GM06990 (cell line): Measurements from ENCODE around the gene LAMA2.
A peak's percentile ranks its signal among the peaks of the same experiment; 100 is the strongest.

Experiments
- DNase-seq: peaks from one replicate; pipeline ENCODE4 v3.0.0-alpha.2; 2011; ENCODE audit not compliant: insufficient read length; ENCODE audit errors: extremely low read depth
- H3K27me3 ChIP-seq: replicated peaks from 2 replicates; pipeline ENCODE4 v1.6.0; 2011; ENCODE audit warnings: low read length; ENCODE audit not compliant: control insufficient read depth, insufficient read depth
- H3K36me3 ChIP-seq: 2 replicates; pipeline ENCODE4 v1.5.1; 2011; ENCODE audit warnings: low read length; ENCODE audit not compliant: control insufficient read depth, insufficient read depth
- H3K4me3 ChIP-seq: replicated peaks from 2 replicates; pipeline ENCODE4 v1.5.1; 2011; ENCODE audit warnings: low read depth, mild to moderate bottlenecking, control low read depth, low read length
- CTCF ChIP-seq: IDR thresholded peaks from 2 replicates; pipeline ENCODE4 v1.5.1; 2011; ENCODE audit warnings: low read length, control low read depth, mild to moderate bottlenecking, inconsistent platforms; ENCODE audit not compliant: insufficient read depth, poor library complexity, severe bottlenecking

Gene LAMA2

GRCh38 chr6:129233458-129234134 is 350.7 kb downstream of the LAMA2 start:
- Histone ChIP-seq H3K4me3 (no peak overlapping the region), H3K27me3 (no peaks in the 10 kb centered on the region), H3K36me3 (no peaks in the 10 kb centered on the region)
- DNase-seq = peak; percentile 9
- TF ChIP-seq CTCF = no peak

GRCh38 chr6:129235167-129236000 is 352.4 kb downstream of the LAMA2 start:
- no peak overlapping the region for H3K4me3 ChIP-seq
- TF ChIP-seq CTCF = no peak

DNA sequence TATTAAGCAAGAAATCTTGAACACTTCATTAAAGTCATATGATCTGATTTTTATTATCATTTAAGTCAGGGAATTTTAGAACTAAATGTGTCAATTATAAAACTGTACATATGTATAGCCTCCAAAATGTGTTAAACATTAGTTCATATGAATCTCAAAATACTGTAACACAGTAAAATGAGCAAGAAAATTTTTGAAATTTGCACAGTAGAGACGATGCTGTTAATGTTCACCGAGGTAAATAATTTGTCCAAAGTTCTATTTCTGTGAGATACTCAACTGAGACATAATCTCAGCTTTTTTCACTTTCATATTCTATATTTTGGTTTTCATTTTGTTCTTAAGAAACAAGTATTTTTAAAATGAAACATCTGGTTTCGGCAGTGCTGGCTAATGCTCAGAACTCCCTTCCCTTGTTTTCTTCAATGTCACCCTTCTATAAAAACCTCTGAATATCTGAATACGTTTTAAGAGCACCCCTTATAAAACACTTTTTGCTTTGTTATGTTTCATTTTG is 353.1 kb downstream of the LAMA2 start:
- peak; percentile 5 for DNase-seq
- Histone ChIP-seq H3K4me3 (no peak overlapping the region), H3K27me3 (no peaks in the 10 kb centered on the region), H3K36me3 (no peaks in the 10 kb centered on the region)
- TF ChIP-seq CTCF = no peak

More at GRCh38 chr6:129235167-129236000, 352.4 kb downstream of the LAMA2 start:
- Histone ChIP-seq H3K36me3 (no peaks in the 10 kb centered on the region), H3K27me3 (no peaks in the 10 kb centered on the region)
- no peak for DNase-seq

DNA sequence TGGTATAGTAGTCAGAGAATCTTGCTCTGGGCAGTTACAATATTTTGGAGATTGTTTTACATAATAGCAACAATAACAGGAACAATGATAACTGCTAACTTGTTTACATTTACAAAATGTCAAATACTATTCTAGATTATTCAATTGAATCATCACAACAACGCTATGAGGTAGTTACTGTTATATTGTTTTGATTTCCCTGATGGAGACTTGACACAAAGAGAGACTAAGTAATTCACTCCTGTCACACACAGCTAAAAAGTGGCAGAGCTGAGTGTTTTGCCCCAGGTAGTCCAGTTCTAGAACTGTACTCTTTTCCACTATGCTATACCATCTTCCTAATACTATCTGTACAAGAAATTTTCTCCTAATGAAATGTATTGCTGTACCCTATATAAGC is 356.1 kb downstream of the LAMA2 start:
- no peak for DNase-seq
- no peak for TF ChIP-seq CTCF
- no peaks in the 10 kb centered on the region for H3K27me3 ChIP-seq
- H3K4me3 ChIP-seq = no peak overlapping the region
- H3K36me3 ChIP-seq = no peaks in the 10 kb centered on the region

GRCh38 chr6:129239825-129240491 is 357.0 kb downstream of the LAMA2 start:
- Histone ChIP-seq H3K27me3 (no peaks in the 10 kb centered on the region), H3K36me3 (no peaks in the 10 kb centered on the region), H3K4me3 (no peak overlapping the region)
- no peak for TF ChIP-seq CTCF
- no peak for DNase-seq
